Fibroblast of the aortic adventitia (primary cell): ENCODE results near the gene RPL29. TPM values are rescaled to one million over a fixed set of nuclear protein-coding genes. Genes with fewer than 3 reads are reported as not detected.

Experiments used
- DNase-seq: peaks from one replicate; pipeline ENCODE4 v3.0.0-alpha.2; 2010; ENCODE audit warnings: low read depth
- H3K4me3 ChIP-seq: 2 replicates; pipeline ENCODE4 v1.5.1; 2011; ENCODE audit warnings: low read depth, mild to moderate bottlenecking, control low read depth, low read length, moderate library complexity
- total RNA-seq: library from RNA; depleted of rRNA; stranded (reverse); fragments of >200 nt; gene quantifications from 2 replicates; pipeline ENCODE4 v1.2.3, GENCODE V29; 2012; ENCODE audit warnings: low replicate concordance
- TF ChIP-seq, protein P1 (sequence below): IDR thresholded peaks from 2 replicates; pipeline ENCODE4 v1.5.1; 2011; ENCODE audit warnings: mild to moderate bottlenecking, low read length, control low read depth, inconsistent platforms; ENCODE audit not compliant: insufficient read depth

The RPL29 gene
- total RNA-seq, 1 donor = 1,532 TPM

DNA sequence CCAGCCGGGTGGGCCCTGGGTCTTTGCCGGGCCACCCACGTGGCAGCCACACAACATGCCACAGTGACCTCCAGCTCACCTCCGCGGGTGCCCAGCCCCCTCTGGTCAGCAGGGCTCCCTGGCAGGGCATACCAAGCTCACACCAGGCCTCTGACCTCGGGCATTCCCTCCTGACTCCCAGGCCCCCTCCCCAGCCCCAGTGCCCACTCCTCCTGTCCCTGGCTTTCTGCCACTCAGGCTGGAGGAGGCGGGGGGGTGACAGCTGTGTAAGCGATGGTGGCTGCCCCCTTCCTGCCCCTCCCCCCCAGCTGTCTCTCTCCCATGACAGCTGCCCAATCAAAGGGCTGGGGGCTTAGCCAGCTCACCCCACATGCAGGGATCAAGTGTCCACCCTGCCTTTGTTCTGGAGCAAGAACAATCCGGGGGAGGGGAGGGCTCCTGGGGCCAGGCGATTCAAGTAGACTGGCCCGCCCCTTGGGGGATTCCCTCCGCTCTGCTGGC, 31.7 kb downstream of the RPL29 start:
- DNase-seq = no peak
- no peak overlapping the region for H3K4me3 ChIP-seq
- TF ChIP-seq, protein P1, sequence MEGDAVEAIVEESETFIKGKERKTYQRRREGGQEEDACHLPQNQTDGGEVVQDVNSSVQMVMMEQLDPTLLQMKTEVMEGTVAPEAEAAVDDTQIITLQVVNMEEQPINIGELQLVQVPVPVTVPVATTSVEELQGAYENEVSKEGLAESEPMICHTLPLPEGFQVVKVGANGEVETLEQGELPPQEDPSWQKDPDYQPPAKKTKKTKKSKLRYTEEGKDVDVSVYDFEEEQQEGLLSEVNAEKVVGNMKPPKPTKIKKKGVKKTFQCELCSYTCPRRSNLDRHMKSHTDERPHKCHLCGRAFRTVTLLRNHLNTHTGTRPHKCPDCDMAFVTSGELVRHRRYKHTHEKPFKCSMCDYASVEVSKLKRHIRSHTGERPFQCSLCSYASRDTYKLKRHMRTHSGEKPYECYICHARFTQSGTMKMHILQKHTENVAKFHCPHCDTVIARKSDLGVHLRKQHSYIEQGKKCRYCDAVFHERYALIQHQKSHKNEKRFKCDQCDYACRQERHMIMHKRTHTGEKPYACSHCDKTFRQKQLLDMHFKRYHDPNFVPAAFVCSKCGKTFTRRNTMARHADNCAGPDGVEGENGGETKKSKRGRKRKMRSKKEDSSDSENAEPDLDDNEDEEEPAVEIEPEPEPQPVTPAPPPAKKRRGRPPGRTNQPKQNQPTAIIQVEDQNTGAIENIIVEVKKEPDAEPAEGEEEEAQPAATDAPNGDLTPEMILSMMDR = no peak

DNA sequence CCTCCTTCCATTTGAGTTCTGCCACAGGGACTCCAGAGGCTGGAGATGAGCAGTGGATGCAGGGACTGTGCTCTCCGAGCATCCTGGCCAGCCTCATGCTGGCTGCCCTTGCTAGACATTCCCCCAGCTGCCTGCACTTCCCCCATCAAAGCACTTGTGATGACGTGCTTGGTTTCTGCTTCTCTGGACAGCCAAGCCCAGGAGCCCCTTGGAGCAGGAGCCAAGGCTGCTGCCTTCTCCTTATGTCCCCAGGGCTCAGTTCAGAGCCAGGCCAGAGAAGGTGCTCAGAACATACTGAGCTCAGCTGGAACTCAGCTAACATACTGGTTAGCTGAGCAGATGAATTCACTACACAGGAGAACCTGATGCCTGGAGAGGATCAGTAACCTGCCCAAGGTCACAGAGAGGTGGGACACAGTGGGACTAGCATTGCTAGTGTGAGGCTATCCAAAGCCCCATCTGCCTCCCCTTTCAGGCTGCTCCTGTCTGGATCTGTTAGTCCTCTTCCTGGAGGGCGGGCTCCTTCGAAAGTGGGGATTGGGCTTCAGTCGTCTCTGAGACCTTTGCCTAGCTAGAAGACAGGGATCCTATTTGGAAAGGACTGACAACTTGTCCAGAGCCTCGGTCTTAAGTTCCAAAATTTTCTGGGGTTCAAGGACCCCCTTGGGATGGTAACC, 32.7 kb downstream of the RPL29 start:
- TF ChIP-seq, protein P1 = no peak
- peak; percentile 38 for DNase-seq
- no peak overlapping the region for H3K4me3 ChIP-seq

DNA sequence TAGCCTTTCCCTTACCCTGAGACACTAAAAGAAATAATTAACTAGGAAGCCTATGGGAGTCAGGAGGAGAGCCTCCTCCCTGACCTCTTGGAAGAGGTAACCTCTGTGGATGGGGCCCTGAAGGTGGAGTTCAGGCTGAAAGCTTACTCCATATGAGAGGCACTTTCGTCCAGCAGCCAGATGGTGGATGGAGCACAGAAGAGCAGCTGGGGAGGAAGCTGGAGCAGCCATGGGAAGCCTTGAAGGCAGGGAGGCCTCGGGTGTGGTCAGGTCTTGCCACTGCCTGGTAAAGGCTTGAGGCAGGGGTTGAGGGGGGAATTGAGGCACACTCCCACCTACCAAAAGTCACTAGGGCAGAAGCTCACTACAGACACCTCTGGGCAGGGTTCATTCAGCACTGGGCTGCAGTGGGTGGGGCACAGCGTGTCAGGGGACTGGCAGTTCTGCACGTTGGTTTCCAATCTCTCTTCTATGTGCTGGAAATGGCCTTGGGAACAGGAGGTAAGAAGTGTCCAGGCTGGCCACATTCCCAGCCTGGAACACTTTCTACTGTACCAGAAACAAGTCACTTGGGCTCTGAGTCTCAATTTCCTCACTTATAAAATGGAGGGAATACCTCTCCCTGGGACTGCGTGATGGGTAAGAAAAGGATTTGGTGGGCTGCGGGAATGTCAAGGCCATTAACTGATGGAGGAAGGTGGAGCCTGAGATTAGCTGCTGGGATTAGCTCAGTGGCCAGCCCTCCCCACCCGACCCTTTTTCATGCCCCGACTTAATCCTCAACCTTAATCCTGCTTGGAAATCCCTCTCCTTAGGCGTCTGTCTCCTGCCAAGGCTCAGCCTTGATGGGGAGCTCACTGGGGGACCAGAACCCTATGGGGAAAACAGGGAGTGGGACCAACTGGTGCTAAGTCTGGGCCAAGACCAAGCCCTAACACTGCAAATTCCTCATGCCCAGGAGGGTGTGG, 33.8 kb downstream of the RPL29 start:
- TF ChIP-seq, protein P1 = no peak
- no peak for DNase-seq
- H3K4me3 ChIP-seq = no peak overlapping the region

DNA sequence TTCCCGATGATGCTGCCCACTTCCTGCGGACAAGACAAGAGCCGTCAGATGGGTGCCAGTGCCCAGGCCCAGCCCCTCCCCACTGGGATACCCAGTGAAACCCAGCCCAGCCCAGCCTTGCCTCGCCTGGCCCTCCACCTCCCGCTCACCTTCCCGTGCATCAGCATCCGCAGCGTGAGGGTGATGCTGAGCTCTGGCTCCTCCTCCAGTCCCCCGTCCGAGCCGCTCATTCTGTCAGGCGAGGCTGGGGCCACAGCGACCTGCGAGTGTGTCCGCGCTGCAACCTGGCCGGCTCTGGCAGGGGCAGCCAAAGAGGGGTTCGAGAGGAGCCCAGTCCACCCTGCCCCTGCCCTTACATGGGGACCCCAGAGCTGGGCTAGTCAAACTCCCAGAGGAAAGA, 34.7 kb downstream of the RPL29 start:
- H3K4me3 ChIP-seq = no peak overlapping the region
- no peak for DNase-seq
- TF ChIP-seq, protein P1 = no peak

DNA sequence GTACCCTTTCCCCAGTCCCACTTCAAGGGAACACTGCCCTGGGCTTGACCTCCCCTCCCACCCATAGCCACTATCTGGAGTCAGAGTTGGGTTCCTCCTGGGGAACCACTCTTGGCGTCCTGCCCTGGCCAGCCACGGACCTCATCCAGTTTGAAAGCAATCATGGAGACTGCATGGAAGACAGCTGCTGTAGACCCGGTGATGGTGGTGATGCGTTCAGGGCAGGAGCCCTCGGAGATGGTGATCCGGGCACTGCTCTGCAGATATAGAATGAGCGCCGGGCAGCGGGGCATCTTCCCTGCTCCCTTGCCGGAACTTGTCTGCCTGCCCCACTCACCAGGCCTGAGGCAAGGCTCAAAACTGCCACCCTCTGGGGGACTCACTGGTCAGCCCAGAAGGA, 35.3 kb downstream of the RPL29 start:
- no peak for DNase-seq
- no peak overlapping the region for H3K4me3 ChIP-seq
- TF ChIP-seq, protein P1 = no peak

DNA sequence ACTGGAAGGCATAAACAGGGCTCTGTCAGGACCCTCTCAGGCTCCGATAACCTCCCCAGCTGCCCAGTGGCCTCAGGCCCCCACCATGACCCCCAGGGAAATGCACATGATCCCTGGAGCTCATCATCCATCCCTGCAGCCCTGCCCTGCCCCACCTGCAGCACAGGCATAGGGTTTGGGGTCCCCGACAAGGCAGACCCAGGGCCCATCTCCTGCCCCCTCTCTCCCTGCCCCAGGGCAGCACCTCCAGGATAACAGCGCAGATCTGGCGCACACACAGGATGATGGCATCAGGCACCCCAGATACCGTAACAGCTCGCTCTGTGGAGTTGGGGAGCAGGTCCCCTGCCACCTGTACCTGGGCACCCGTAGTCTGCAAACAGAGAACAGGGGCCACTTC, 36.0 kb downstream of the RPL29 start:
- TF ChIP-seq, protein P1 = no peak
- DNase-seq = no peak
- H3K4me3 ChIP-seq = no peak overlapping the region
